IMR-90 (cell line): ENCODE measurements around the gene PRKAR1A. TPM values are rescaled to one million over a fixed set of nuclear protein-coding genes. Genes with fewer than 3 reads are reported as not detected.

Source experiments
- ATAC-seq: fragments of 200-7000 bp; cut with Tn5 transposase; 2 replicates; pipeline ENCODE4 v1.9.1; 2020; ENCODE audit warnings: low read depth, mild to moderate bottlenecking, moderate library complexity
- BruUV-seq: library from RNA; stranded (reverse); fragments of 400-500 nt; replicated peaks from 2 replicates; lab custom pipeline; 2021; lab: Mats Ljungman, UMichigan
- CTCF ChIA-PET: fragments of 300-600 bp; formaldehyde crosslinking; extraction: SDS; loops from one replicate; lab custom pipeline; 2021; ENCODE audit warnings: antibody characterized with exemption; lab: Yijun Ruan, JAX
- POLR2A ChIA-PET: fragments of 300-600 bp; sonication (Branson Sonifier 250); formaldehyde crosslinking; loops from one replicate; lab custom pipeline; 2022; ENCODE audit warnings: antibody characterized with exemption; ENCODE audit not compliant: unreplicated experiment; lab: Charles Lee
- DNase-seq: peaks from one replicate; pipeline ENCODE4 v3.0.0; 2013
- H2AFZ ChIP-seq: replicated peaks from 2 replicates; pipeline ENCODE3; 2013; ENCODE audit warnings: low read length, mild to moderate bottlenecking; ENCODE audit not compliant: poor library complexity
- H2AK5ac ChIP-seq: 2 replicates; pipeline ENCODE4 v1.6.1; 2013; ENCODE audit warnings: low read depth, low read length, inconsistent platforms
- H2AK9ac ChIP-seq: replicated peaks from 2 replicates; pipeline ENCODE3; 2013; ENCODE audit warnings: mild to moderate bottlenecking, low read depth, low read length, moderate library complexity; ENCODE audit not compliant: poor library complexity
- H2BK120ac ChIP-seq: 2 replicates; pipeline ENCODE4 v1.6.1; 2013; ENCODE audit warnings: low read depth, low read length, inconsistent platforms
- H2BK15ac ChIP-seq: 3 replicates; pipeline ENCODE4 v1.6.1; 2013; ENCODE audit warnings: low read depth, low read length, inconsistent platforms
- H2BK20ac ChIP-seq: 2 replicates; pipeline ENCODE4 v1.6.1; 2013; ENCODE audit warnings: low read depth, mild to moderate bottlenecking, inconsistent platforms, low read length, moderate library complexity
- H2BK5ac ChIP-seq: 2 replicates; pipeline ENCODE4 v1.6.1; 2013; ENCODE audit warnings: mild to moderate bottlenecking, low read depth, low read length, inconsistent platforms; ENCODE audit not compliant: poor library complexity, severe bottlenecking
- H3K14ac ChIP-seq: replicated peaks from 2 replicates; pipeline ENCODE4 v1.6.1; 2013; ENCODE audit warnings: low read depth, low read length, inconsistent platforms
- H3K18ac ChIP-seq: 2 replicates; pipeline ENCODE4 v1.6.1; 2013; ENCODE audit warnings: low read depth, low read length, control low read depth
- H3K23ac ChIP-seq: 2 replicates; pipeline ENCODE4 v1.6.1; 2013; ENCODE audit warnings: low read depth, low read length, inconsistent platforms
- H3K27ac ChIP-seq: 2 replicates; pipeline ENCODE4 v1.5.1; 2013; ENCODE audit warnings: mild to moderate bottlenecking, control low read depth, low read length; ENCODE audit not compliant: insufficient read depth
- H3K27me3 ChIP-seq: 2 replicates; pipeline ENCODE4 v1.6.1; 2013; ENCODE audit warnings: low read length; ENCODE audit not compliant: control insufficient read depth, insufficient read depth
- H3K36me3 ChIP-seq: 2 replicates; pipeline ENCODE4 v1.6.1; 2013; ENCODE audit warnings: low read length, mixed read lengths; ENCODE audit not compliant: control insufficient read depth, insufficient read depth
- H3K4ac ChIP-seq: 2 replicates; pipeline ENCODE4 v1.6.1; 2013; ENCODE audit warnings: low read depth, low read length, inconsistent platforms
- H3K4me1 ChIP-seq: 2 replicates; pipeline ENCODE4 v1.6.1; 2013; ENCODE audit warnings: low read length, mixed read lengths; ENCODE audit not compliant: control insufficient read depth, insufficient read depth
- H3K4me2 ChIP-seq: 2 replicates; pipeline ENCODE4 v1.6.1; 2013; ENCODE audit warnings: low read depth, mild to moderate bottlenecking, control low read depth, low read length, moderate library complexity
- H3K4me3 ChIP-seq: 2 replicates; pipeline ENCODE4 v1.5.1; 2013; ENCODE audit warnings: low read depth, mild to moderate bottlenecking, control low read depth, low read length, moderate library complexity; ENCODE audit not compliant: insufficient read depth
- H3K56ac ChIP-seq: 2 replicates; pipeline ENCODE4 v1.6.1; 2013; ENCODE audit warnings: low read length, inconsistent platforms; ENCODE audit not compliant: insufficient read depth; ENCODE audit errors: extremely low read depth
- H3K79me1 ChIP-seq, 2 experiments: 2 replicates each; pipeline ENCODE4 v1.6.1; 2013; ENCODE audit warnings: low read length in 2 of 2, inconsistent platforms in 1 of 2, low read depth in 1 of 2
- H3K9ac ChIP-seq: 2 replicates; pipeline ENCODE4 v1.6.1; 2013; ENCODE audit warnings: low read depth, low read length, control low read depth
- H3K9me1 ChIP-seq: 2 replicates; pipeline ENCODE4 v1.6.1; 2013; ENCODE audit warnings: low read length, inconsistent platforms; ENCODE audit not compliant: insufficient read depth
- H3K9me3 ChIP-seq: 2 replicates; pipeline ENCODE4 v1.6.1; 2013; ENCODE audit warnings: low read length; ENCODE audit not compliant: control insufficient read depth, insufficient read depth
- H4K20me1 ChIP-seq: 2 replicates; pipeline ENCODE4 v1.6.1; 2013; ENCODE audit warnings: low read length, inconsistent platforms; ENCODE audit not compliant: insufficient read depth
- H4K5ac ChIP-seq: 2 replicates; pipeline ENCODE4 v1.6.1; 2013; ENCODE audit warnings: mild to moderate bottlenecking, low read depth, low read length, control low read depth
- H4K8ac ChIP-seq, 2 experiments: 2 replicates each; pipeline ENCODE4 v1.6.1; 2013; ENCODE audit warnings: low read depth in 2 of 2, low read length in 2 of 2, control low read depth in 1 of 2, inconsistent platforms in 1 of 2
- H4K91ac ChIP-seq: 2 replicates; pipeline ENCODE4 v1.6.1; 2013; ENCODE audit warnings: low read depth, low read length, inconsistent platforms; ENCODE audit not compliant: insufficient read depth
- BHLHE40 ChIP-seq: fragments of 150-350 bp; IDR thresholded peaks from 2 replicates; pipeline ENCODE4 v1.6.1; 2016; ENCODE audit warnings: mild to moderate bottlenecking, low read depth, low read length
- CEBPB ChIP-seq: IDR thresholded peaks from 2 replicates; pipeline ENCODE4 v1.6.1; 2012; ENCODE audit warnings: low read depth, low read length, improper control_type of control experiment
- CHD1 ChIP-seq: IDR thresholded peaks from 2 replicates; pipeline ENCODE4 v1.6.1; 2012; ENCODE audit warnings: low read depth, low read length, improper control_type of control experiment
- CTCF ChIP-seq: conservative IDR thresholded peaks from 2 replicates; pipeline ENCODE4 v1.5.1; 2012; ENCODE audit warnings: mild to moderate bottlenecking, low read depth, low read length, improper control_type of control experiment
- ELK1 ChIP-seq: fragments of 150-350 bp; IDR thresholded peaks from 2 replicates; pipeline ENCODE4 v1.6.1; 2016; ENCODE audit warnings: low read depth, mild to moderate bottlenecking, low read length, moderate library complexity, borderline replicate concordance
- FOS ChIP-seq: fragments of 150-350 bp; IDR thresholded peaks from 2 replicates; pipeline ENCODE4 v1.6.1; 2016; ENCODE audit warnings: low read depth, low read length
- MAFK ChIP-seq: IDR thresholded peaks from 2 replicates; pipeline ENCODE4 v1.6.1; 2012; ENCODE audit warnings: low read depth, low read length, improper control_type of control experiment
- MAZ ChIP-seq: IDR thresholded peaks from 2 replicates; pipeline ENCODE4 v1.6.1; 2012; ENCODE audit warnings: low read depth, mild to moderate bottlenecking, low read length, improper control_type of control experiment, moderate library complexity, borderline replicate concordance
- MXI1 ChIP-seq: IDR thresholded peaks from 2 replicates; pipeline ENCODE4 v1.6.1; 2012; ENCODE audit warnings: low read depth, mild to moderate bottlenecking, low read length, moderate library complexity, borderline replicate concordance
- NFE2L2 ChIP-seq: fragments of 150-350 bp; IDR thresholded peaks from 2 replicates; pipeline ENCODE4 v1.6.1; 2016; ENCODE audit warnings: low read depth, mild to moderate bottlenecking, low read length
- POLR2A ChIP-seq: IDR thresholded peaks from 2 replicates; pipeline ENCODE4 v1.6.1; 2012; ENCODE audit warnings: mild to moderate bottlenecking, low read depth, low read length
- RAD21 ChIP-seq: IDR thresholded peaks from 2 replicates; pipeline ENCODE4 v1.6.1; 2012; ENCODE audit warnings: low read length, improper control_type of control experiment
- RCOR1 ChIP-seq: IDR thresholded peaks from 2 replicates; pipeline ENCODE4 v1.6.1; 2012; ENCODE audit warnings: mild to moderate bottlenecking, low read length, improper control_type of control experiment; ENCODE audit not compliant: insufficient replicate concordance
- RFX5 ChIP-seq: IDR thresholded peaks from 2 replicates; pipeline ENCODE4 v1.8.0; 2012; ENCODE audit warnings: low read depth, mild to moderate bottlenecking, low read length, moderate library complexity
- WGBS, 2 experiments: methylation state at CpG; one replicate each; pipeline versions ENCODE4 v1.1.5 to v1.1.7; 2013; ENCODE audit warnings: missing lambda C conversion rate in 2 of 2; ENCODE audit not compliant: insufficient read length in 1 of 2; ENCODE audit errors: extremely low coverage in 2 of 2; 5-methylcytosine and 5-hydroxymethylcytosine counted together
- dilution Hi-C: fragments of 300-500 bp; cut with HindIII; formaldehyde crosslinking; loops from one replicate; pipeline ENCODE4 v1.14.3; 2018; ENCODE audit warnings: low sequenced_read_pairs; ENCODE audit not compliant: unreplicated experiment
- in situ Hi-C: fragments of 300-500 bp; cut with MboI; formaldehyde crosslinking; loops from 3 replicates; pipeline ENCODE4 v1.14.3; 2019; ENCODE audit warnings: low sequenced_read_pairs, inconsistent platforms, mixed read lengths
- intact Hi-C: fragments of 100-400 bp; cut with micrococcal nuclease; formaldehyde crosslinking; loops from 2 replicates; pipeline ENCODE4 v1.10.0; 2022
- polyA plus RNA-seq, 3 experiments: library from polyadenylated mRNA; depleted of rRNA; stranded (reverse); fragments of >200 nt; gene quantifications; 2 replicates each; pipeline ENCODE4 v1.2.3, GENCODE V29; 2012; ENCODE audit warnings: low replicate concordance in 1 of 3
- total RNA-seq: library from RNA; depleted of rRNA; stranded (reverse); fragments of >200 nt; gene quantifications from 2 replicates; pipeline ENCODE4 v1.2.3, GENCODE V29; 2012
- TF ChIP-seq, protein P1 (sequence below): fragments of 150-350 bp; IDR thresholded peaks from 2 replicates; pipeline ENCODE4 v1.6.1; 2017; ENCODE audit warnings: mild to moderate bottlenecking, antibody characterized with exemption, low read length, low read depth

The PRKAR1A gene
- total and polyA plus RNA-seq, 2 of the 4 experiments (the other 2 are of a cell fraction), result 145 to 256 TPM

- H4K91ac ChIP-seq, result no peak overlapping the region
- CTCF ChIA-PET, result interaction anchor here (1.2 kb wide), 1 partner anchor 34 kb away, joined by 4 read pairs; no protein-coding TSS in a partner anchor
- no peak overlapping the region for H2BK15ac ChIP-seq
- POLR2A ChIA-PET, result no interaction called here
- H3K36me3 ChIP-seq, result no peaks in the 10 kb centered on the region
- no peaks in the 10 kb centered on the region for H4K20me1 ChIP-seq
- H3K56ac ChIP-seq, result no peak overlapping the region
- H2BK5ac ChIP-seq, result no peak overlapping the region
- TF ChIP-seq MAFK, result no peak
- no peak for TF ChIP-seq NFE2L2
- no peak for TF ChIP-seq CTCF
- TF ChIP-seq RCOR1, result no peak
- TF ChIP-seq ELK1, result no peak
- no peak for TF ChIP-seq POLR2A
- TF ChIP-seq, protein P1, sequence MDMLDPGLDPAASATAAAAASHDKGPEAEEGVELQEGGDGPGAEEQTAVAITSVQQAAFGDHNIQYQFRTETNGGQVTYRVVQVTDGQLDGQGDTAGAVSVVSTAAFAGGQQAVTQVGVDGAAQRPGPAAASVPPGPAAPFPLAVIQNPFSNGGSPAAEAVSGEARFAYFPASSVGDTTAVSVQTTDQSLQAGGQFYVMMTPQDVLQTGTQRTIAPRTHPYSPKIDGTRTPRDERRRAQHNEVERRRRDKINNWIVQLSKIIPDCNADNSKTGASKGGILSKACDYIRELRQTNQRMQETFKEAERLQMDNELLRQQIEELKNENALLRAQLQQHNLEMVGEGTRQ, result no peak
- TF ChIP-seq FOS, result no peak
- no peak for TF ChIP-seq MXI1
- no peak for TF ChIP-seq RFX5
- no peak for TF ChIP-seq RAD21
- TF ChIP-seq CHD1, result no peak
- no peak for TF ChIP-seq BHLHE40
- no peak for TF ChIP-seq CEBPB
- no peak for TF ChIP-seq MAZ
- H3K79me1 ChIP-seq, result no peaks in the 10 kb centered on the region
- H4K5ac ChIP-seq, result no peak overlapping the region
- no TSS peak for BruUV-seq
- no peaks in the 10 kb centered on the region for H3K9me1 ChIP-seq
- H3K14ac ChIP-seq, result no peak overlapping the region
- H2BK120ac ChIP-seq, result no peak overlapping the region
- H2BK20ac ChIP-seq, result no peak overlapping the region
- no peaks in the 10 kb centered on the region for H3K4me1 ChIP-seq
- no peak overlapping the region for H3K4me3 ChIP-seq
- H3K27me3 ChIP-seq, result peaks cover 17% of the 10 kb centered on the region
- no peak for DNase-seq
- H3K4me2 ChIP-seq, result no peak overlapping the region
- no peak overlapping the region for H3K4ac ChIP-seq
- H3K18ac ChIP-seq, result no peak overlapping the region
- H2AK9ac ChIP-seq, result no peak overlapping the region
- H3K23ac ChIP-seq, result no peak overlapping the region; the same call in 1 of the 2 replicates
- dilution Hi-C loops (no loop called here), in situ Hi-C loops (no loop called here), intact Hi-C loops (no loop called here)
- WGBS, 2 experiments, result 80% methylated on average over 1 of the region's 3 CpGs; no CpG with 5 or more reads in 1 of the 2 experiments
- H3K9me3 ChIP-seq, result no peaks in the 10 kb centered on the region
- H2AK5ac ChIP-seq, result no peak overlapping the region
- no peak overlapping the region for H3K9ac ChIP-seq
- H4K8ac ChIP-seq, result no peak overlapping the region
- H2AFZ ChIP-seq, result no peak overlapping the region
- H3K27ac ChIP-seq, result no peak overlapping the region
- no peak for ATAC-seq
Observed at GRCh38 chr17:68501074-68501473, 11.2 kb upstream of the PRKAR1A start.
